Testis (tissue), 3 donors: ENCODE data around the gene ESYT2. TPM values are rescaled to one million over a fixed set of nuclear protein-coding genes. Genes with fewer than 3 reads are reported as not detected.

Experiments used
- DNase-seq: peaks from one replicate; pipeline ENCODE4 v3.0.0-alpha.2; 2019
- H3K27ac ChIP-seq, 2 donors: fragments of 200-600 bp; sonication (generic); one replicate each; pipeline ENCODE4 v1.5.1; 2019
- H3K27me3 ChIP-seq: fragments of 200-600 bp; sonication (generic); one replicate; pipeline ENCODE4 v1.5.1; 2019
- H3K36me3 ChIP-seq: fragments of 200-600 bp; sonication (generic); one replicate; pipeline ENCODE4 v1.5.1; 2017; ENCODE audit warnings: low read depth; ENCODE audit errors: missing control alignments
- H3K4me1 ChIP-seq: fragments of 200-600 bp; sonication (generic); one replicate; pipeline ENCODE4 v1.5.1; 2019
- H3K4me3 ChIP-seq, 2 donors: fragments of 200-600 bp; sonication (generic); one replicate each; pipeline ENCODE4 v1.5.1; 2017 to 2019
- H3K9me3 ChIP-seq: fragments of 200-600 bp; sonication (generic); one replicate; pipeline ENCODE4 v1.5.1; 2017
- CTCF ChIP-seq, 3 experiments: fragments of 450-650 bp in 2 of 3; fragments of 200-600 bp in 1 of 3; sonication (generic) in 1 of 3; IDR thresholded peaks; one replicate each; pipeline ENCODE4 v1.5.1; 2016 to 2019; ENCODE audit warnings: antibody characterized with exemption in 3 of 3, mild to moderate bottlenecking in 2 of 3, moderate library complexity in 1 of 3
- POLR2A ChIP-seq: fragments of 450-650 bp; IDR thresholded peaks from one replicate; pipeline ENCODE4 v1.6.1; 2017; ENCODE audit warnings: antibody characterized with exemption, mild to moderate bottlenecking, moderate library complexity
- WGBS, 2 donors: methylation state at CpG; one replicate each; pipeline ENCODE4 v1.1.5; 2018; 5-methylcytosine and 5-hydroxymethylcytosine counted together
- intact Hi-C: fragments of 100-400 bp; cut with DNase I; formaldehyde crosslinking; loops from one replicate; pipeline ENCODE4 v1.15.1; 2023; ENCODE audit warnings: low total_unique reads
- polyA plus RNA-seq: library from polyadenylated mRNA; stranded (reverse); fragments of 350-450 nt; fragmentation: Illumina TruSeq; extraction: RNeasy Lipid Tissue Mini Kit (QIAGEN cat#74804); gene quantifications from one replicate; pipeline ENCODE4 v1.2.3, GENCODE V29; 2014; ENCODE audit warnings: low read depth, low replicate concordance; ENCODE audit not compliant: insufficient read depth
- total RNA-seq, 2 donors: library from RNA; depleted of rRNA; stranded (reverse); fragments of >200 nt; gene quantifications; one replicate each; pipeline ENCODE4 v1.2.3, GENCODE V29; 2016

Gene ESYT2
- total and polyA plus RNA-seq, 3 donors from 2014 or later, result 53.9 to 73.1 (median 61.1) TPM

GRCh38 chr7:158761945-158762344 is 67.4 kb downstream of the ESYT2 start:
- H3K27me3 ChIP-seq, result no peaks in the 10 kb centered on the region
- H3K36me3 ChIP-seq, result no peaks in the 10 kb centered on the region
- DNase-seq, result no peak
- no peaks in the 10 kb centered on the region for H3K9me3 ChIP-seq
- no peak overlapping the region for H3K4me3 ChIP-seq
- TF ChIP-seq POLR2A, result no peak
- no peak for TF ChIP-seq CTCF (IDR thresholded peaks at IDR 0.05)
- intact Hi-C loops, result no loop called here
- H3K27ac ChIP-seq, result no peak overlapping the region
- no peaks in the 10 kb centered on the region for H3K4me1 ChIP-seq
- 93 to 96% methylated on average over 12 of the region's 12 CpGs for WGBS, 2 donors

- H3K27ac ChIP-seq, result no peak overlapping the region
- 81 to 87% methylated on average over 8 of the region's 8 CpGs for WGBS, 2 donors
Measured at GRCh38 chr7:158760936-158761335, 68.4 kb downstream of the ESYT2 start.

GRCh38 chr7:158760445-158760764 is 68.9 kb downstream of the ESYT2 start:
- Histone ChIP-seq H3K9me3 (no peaks in the 10 kb centered on the region), H3K4me3 (no peak overlapping the region), H3K36me3 (no peaks in the 10 kb centered on the region), H3K27me3 (no peaks in the 10 kb centered on the region), H3K4me1 (no peaks in the 10 kb centered on the region), H3K27ac (no peak overlapping the region)
- 91 to 92% methylated on average over 3 of the region's 3 CpGs for WGBS, 2 donors
- no peak for DNase-seq
- intact Hi-C loops, result no loop called here
- TF ChIP-seq POLR2A (no peak), CTCF (IDR thresholded peaks at IDR 0.05) (no peak)

More at GRCh38 chr7:158760936-158761335, 68.4 kb downstream of the ESYT2 start:
- TF ChIP-seq CTCF (IDR thresholded peaks at IDR 0.05) (no peak), POLR2A (no peak)
- Histone ChIP-seq H3K9me3 (no peaks in the 10 kb centered on the region), H3K4me1 (no peaks in the 10 kb centered on the region), H3K4me3 (no peak overlapping the region), H3K36me3 (no peaks in the 10 kb centered on the region), H3K27me3 (no peaks in the 10 kb centered on the region)
- intact Hi-C loops, result no loop called here
- DNase-seq, result no peak

- no peak for DNase-seq
- H3K36me3 ChIP-seq, result no peaks in the 10 kb centered on the region
- H3K4me1 ChIP-seq, result no peaks in the 10 kb centered on the region
- no peaks in the 10 kb centered on the region for H3K27me3 ChIP-seq
- no peak for TF ChIP-seq CTCF (IDR thresholded peaks at IDR 0.05)
- TF ChIP-seq POLR2A, result no peak
- intact Hi-C loops, result no loop called here
- 94 to 95% methylated on average over 14 of the region's 14 CpGs for WGBS, 2 donors
- no peaks in the 10 kb centered on the region for H3K9me3 ChIP-seq
- H3K4me3 ChIP-seq, result no peak overlapping the region
- H3K27ac ChIP-seq, result no peak overlapping the region
Measured at GRCh38 chr7:158759749-158760444, 69.4 kb downstream of the ESYT2 start.

- Histone ChIP-seq H3K27ac (no peak overlapping the region), H3K27me3 (no peaks in the 10 kb centered on the region), H3K4me1 (no peaks in the 10 kb centered on the region), H3K4me3 (no peak overlapping the region), H3K36me3 (no peaks in the 10 kb centered on the region), H3K9me3 (no peaks in the 10 kb centered on the region)
- TF ChIP-seq CTCF (IDR thresholded peaks at IDR 0.05) (no peak), POLR2A (no peak)
- DNase-seq, result no peak
- intact Hi-C loops, result no loop called here
- WGBS, 2 donors, result 93 to 94% methylated on average over 4 of the region's 4 CpGs
Measured at GRCh38 chr7:158759245-158759614, 70.1 kb downstream of the ESYT2 start.
